ENCODE measurements around the gene PGS1. TPM values are rescaled to one million over a fixed set of nuclear protein-coding genes. Genes with fewer than 3 reads are reported as not detected.
A peak's percentile ranks its signal among the peaks of the same experiment; 100 is the strongest.

The PGS1 gene
- total RNA-seq, 1 donor from 2014 or later: 50.2 TPM

DNA sequence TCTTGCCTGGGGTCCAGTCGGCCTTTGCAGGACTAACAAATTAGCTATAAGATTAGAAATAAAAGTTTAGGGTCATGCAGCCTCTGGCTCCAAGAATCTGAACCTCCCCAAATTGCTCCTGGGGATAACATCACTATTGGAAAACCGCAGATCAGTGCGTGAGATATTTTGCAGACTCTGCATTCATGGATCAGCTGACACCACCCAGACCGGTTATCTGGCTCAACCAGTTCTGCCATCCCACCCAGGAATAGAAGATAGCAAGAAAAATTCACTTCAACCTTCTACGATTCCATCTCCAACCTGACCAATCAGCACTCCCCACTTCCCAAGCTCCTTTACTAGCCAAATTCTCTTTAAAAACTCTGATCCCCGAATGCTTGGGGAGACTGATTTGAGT is 4.3 kb upstream of the PGS1 start:
- peak overlapping the region; percentile 4 for H3K4me3 Mint-ChIP-seq (ENCODE audit: unreplicated experiment)
- peak overlapping the region; percentile 41 for H3K27ac Mint-ChIP-seq (ENCODE audit: unreplicated experiment)
- H3K36me3 Mint-ChIP-seq (ENCODE audit: unreplicated experiment): no peaks in the 10 kb centered on the region
- H3K4me1 Mint-ChIP-seq (ENCODE audit: low read depth, unreplicated experiment): peaks cover 12% of the 10 kb centered on the region
- TF ChIP-seq, protein P1, sequence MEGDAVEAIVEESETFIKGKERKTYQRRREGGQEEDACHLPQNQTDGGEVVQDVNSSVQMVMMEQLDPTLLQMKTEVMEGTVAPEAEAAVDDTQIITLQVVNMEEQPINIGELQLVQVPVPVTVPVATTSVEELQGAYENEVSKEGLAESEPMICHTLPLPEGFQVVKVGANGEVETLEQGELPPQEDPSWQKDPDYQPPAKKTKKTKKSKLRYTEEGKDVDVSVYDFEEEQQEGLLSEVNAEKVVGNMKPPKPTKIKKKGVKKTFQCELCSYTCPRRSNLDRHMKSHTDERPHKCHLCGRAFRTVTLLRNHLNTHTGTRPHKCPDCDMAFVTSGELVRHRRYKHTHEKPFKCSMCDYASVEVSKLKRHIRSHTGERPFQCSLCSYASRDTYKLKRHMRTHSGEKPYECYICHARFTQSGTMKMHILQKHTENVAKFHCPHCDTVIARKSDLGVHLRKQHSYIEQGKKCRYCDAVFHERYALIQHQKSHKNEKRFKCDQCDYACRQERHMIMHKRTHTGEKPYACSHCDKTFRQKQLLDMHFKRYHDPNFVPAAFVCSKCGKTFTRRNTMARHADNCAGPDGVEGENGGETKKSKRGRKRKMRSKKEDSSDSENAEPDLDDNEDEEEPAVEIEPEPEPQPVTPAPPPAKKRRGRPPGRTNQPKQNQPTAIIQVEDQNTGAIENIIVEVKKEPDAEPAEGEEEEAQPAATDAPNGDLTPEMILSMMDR (IDR thresholded peaks at IDR 0.05; ENCODE audit: partially characterized antibody, unreplicated experiment): no peak
- no peak for DNase-seq
- peaks cover 5% of the 10 kb centered on the region for H3K27me3 Mint-ChIP-seq (ENCODE audit: unreplicated experiment)
- H3K9me3 Mint-ChIP-seq (ENCODE audit: unreplicated experiment): peaks cover under 1% of the 10 kb centered on the region

DNA sequence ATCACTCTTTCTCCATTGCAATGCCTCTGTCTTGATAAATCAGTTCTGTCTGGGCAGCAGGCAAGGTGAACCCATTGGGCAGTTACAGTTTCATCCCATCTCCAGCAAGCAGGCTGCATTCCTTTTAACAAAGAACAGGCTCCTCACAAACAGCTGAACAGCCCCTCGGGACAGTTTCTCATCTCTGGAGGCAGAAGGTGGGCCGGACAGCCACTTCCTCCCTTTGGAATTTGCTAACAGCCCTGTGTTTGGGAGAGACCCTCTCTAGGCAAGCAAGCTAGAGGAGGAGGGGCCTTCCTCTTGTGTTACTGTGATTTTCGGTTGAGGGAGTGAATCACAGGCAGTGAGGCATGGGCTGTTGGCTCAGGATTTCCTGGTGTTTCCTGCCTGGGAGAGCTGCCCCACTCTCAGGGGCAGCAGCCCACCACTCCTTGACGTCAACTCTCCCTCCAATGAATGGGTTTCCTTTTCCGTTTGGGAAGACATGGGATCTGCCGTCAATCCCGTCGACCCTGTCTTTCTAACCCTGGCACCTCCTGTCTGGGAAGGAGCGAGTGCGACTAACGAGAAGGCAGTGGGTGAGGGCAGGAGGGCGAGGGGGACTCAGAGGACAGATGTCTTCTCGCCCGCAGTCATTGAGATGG is 3.7 kb upstream of the PGS1 start:
- peak overlapping the region; percentile 49 for H3K27ac Mint-ChIP-seq (ENCODE audit: unreplicated experiment)
- H3K9me3 Mint-ChIP-seq (ENCODE audit: unreplicated experiment): peaks cover 4% of the 10 kb centered on the region
- no peaks in the 10 kb centered on the region for H3K36me3 Mint-ChIP-seq (ENCODE audit: unreplicated experiment)
- no peak for DNase-seq
- peak overlapping the region; percentile 4 for H3K4me3 Mint-ChIP-seq (ENCODE audit: unreplicated experiment)
- peaks cover 13% of the 10 kb centered on the region for H3K4me1 Mint-ChIP-seq (ENCODE audit: low read depth, unreplicated experiment)
- TF ChIP-seq, protein P1 (IDR thresholded peaks at IDR 0.05; ENCODE audit: partially characterized antibody, unreplicated experiment): no peak
- H3K27me3 Mint-ChIP-seq (ENCODE audit: unreplicated experiment): peaks cover 5% of the 10 kb centered on the region

DNA sequence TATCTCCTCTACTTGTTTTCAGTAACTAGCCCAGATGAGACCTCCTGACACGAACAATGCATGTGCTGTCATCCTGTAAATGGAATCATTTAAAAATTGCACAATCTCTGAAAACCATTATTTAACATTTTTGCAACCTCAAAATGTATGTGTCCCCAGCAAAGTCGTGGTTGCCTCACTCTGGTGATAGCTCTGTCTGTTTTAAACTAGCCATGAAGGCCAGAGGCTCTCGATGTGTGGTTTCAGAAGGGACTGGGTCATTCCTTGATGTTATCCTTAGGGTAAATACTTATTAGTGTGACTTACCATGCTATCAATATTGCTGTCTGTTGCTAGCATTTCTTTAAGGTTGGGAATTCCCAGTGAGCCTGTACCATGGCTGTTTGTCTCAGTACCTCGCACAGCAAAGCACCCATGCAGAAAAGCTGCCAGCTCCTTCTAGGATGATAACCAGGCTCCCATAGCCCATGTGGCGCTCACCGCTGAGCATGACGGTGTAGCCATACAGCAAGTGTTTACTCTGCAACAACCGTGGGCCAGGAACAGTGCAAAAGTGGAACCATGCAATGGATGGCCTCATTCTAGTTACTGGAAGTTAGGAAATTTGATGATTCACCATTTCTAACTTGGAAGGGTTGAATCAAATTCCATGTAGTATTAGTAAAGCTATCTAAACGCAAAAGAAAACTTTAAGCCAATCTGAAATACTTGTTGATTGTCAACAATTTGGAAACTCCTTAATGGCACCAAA is 2.9 kb upstream of the PGS1 start:
- Mint-ChIP-seq H3K27me3 (ENCODE audit: unreplicated experiment) (peaks cover 5% of the 10 kb centered on the region), H3K4me1 (ENCODE audit: low read depth, unreplicated experiment) (peaks cover 19% of the 10 kb centered on the region), H3K9me3 (ENCODE audit: unreplicated experiment) (peaks cover 5% of the 10 kb centered on the region), H3K27ac (ENCODE audit: unreplicated experiment) (no peak overlapping the region), H3K4me3 (ENCODE audit: unreplicated experiment) (no peak overlapping the region), H3K36me3 (ENCODE audit: unreplicated experiment) (no peaks in the 10 kb centered on the region)
- TF ChIP-seq, protein P1 (IDR thresholded peaks at IDR 0.05; ENCODE audit: partially characterized antibody, unreplicated experiment): no peak
- no peak for DNase-seq

- H3K4me1 Mint-ChIP-seq (ENCODE audit: low read depth, unreplicated experiment): peaks cover 19% of the 10 kb centered on the region
- H3K27me3 Mint-ChIP-seq (ENCODE audit: unreplicated experiment): peaks cover 5% of the 10 kb centered on the region
- no peaks in the 10 kb centered on the region for H3K36me3 Mint-ChIP-seq (ENCODE audit: unreplicated experiment)
- TF ChIP-seq, protein P1 (IDR thresholded peaks at IDR 0.05; ENCODE audit: partially characterized antibody, unreplicated experiment): no peak
- H3K9me3 Mint-ChIP-seq (ENCODE audit: unreplicated experiment): peaks cover 5% of the 10 kb centered on the region
- H3K4me3 Mint-ChIP-seq (ENCODE audit: unreplicated experiment): no peak overlapping the region
- no peak overlapping the region for H3K27ac Mint-ChIP-seq (ENCODE audit: unreplicated experiment)
- no peak for DNase-seq
Measured at GRCh38 chr17:78376161-78376560, 2.3 kb upstream of the PGS1 start.

DNA sequence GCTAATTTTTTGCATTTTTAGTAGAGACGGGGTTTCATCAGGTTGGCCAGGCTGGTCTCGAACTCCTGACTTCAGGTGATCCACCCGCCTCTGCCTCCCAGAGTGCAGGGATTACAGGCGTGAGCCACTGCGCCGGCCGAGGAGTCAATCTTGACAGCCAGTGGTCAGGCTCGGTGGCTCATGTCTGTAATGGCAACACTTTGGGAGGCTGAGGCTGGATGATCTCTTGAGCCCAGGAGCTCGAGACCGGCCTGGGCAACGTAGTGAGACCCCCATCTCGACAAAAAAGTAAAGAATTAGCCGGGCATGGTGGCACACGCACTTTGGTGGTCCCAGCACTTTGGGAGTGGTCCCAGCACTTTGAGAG is 608 bp upstream of the PGS1 start:
- H3K4me1 Mint-ChIP-seq (ENCODE audit: low read depth, unreplicated experiment): peaks cover 30% of the 10 kb centered on the region
- no peak for DNase-seq
- TF ChIP-seq, protein P1 (IDR thresholded peaks at IDR 0.05; ENCODE audit: partially characterized antibody, unreplicated experiment): no peak
- H3K27me3 Mint-ChIP-seq (ENCODE audit: unreplicated experiment): peaks cover 6% of the 10 kb centered on the region
- peaks cover 7% of the 10 kb centered on the region for H3K9me3 Mint-ChIP-seq (ENCODE audit: unreplicated experiment)
- H3K36me3 Mint-ChIP-seq (ENCODE audit: unreplicated experiment): no peaks in the 10 kb centered on the region
- H3K4me3 Mint-ChIP-seq (ENCODE audit: unreplicated experiment): peak overlapping the region; percentile 75
- H3K27ac Mint-ChIP-seq (ENCODE audit: unreplicated experiment): peak overlapping the region; percentile 54

Data from glutamatergic neuron (in vitro differentiated cells).